Stimulated activated CD4-positive, alpha-beta T cell treated with anti-CD3 and anti-CD28 coated beads, TNF-alpha, amount 100 ng/mL, for 24 hours (primary cell): ENCODE measurements around the gene KIFC1.

ENCODE experiments used
- DNase-seq, 3 experiments: peaks; one replicate each; pipeline ENCODE4 v3.0.0-alpha.2; 2020; ENCODE audit warnings: low read depth in 3 of 3

The KIFC1 gene

GRCh38 chr6:33441457-33441856 is 49.8 kb downstream of the KIFC1 start:
- DNase-seq = no peak

- no peak for DNase-seq
These were observed 50.7 kb downstream of the KIFC1 start for GRCh38 chr6:33442283-33442682.

GRCh38 chr6:33443025-33443424 is 51.4 kb downstream of the KIFC1 start:
- no peak for DNase-seq

GRCh38 chr6:33443619-33444504 is 52.2 kb downstream of the KIFC1 start:
- no peak for DNase-seq

- no peak for DNase-seq
These were observed 53.5 kb downstream of the KIFC1 start for GRCh38 chr6:33445119-33445603.

- DNase-seq = no peak
These were observed 54.7 kb downstream of the KIFC1 start for GRCh38 chr6:33446356-33446755.

- no peak for DNase-seq
These were observed 58.8 kb downstream of the KIFC1 start for GRCh38 chr6:33450434-33450833.

GRCh38 chr6:33451606-33452005 is 60.0 kb downstream of the KIFC1 start:
- no peak for DNase-seq

- no peak for DNase-seq
These were observed 60.9 kb downstream of the KIFC1 start for GRCh38 chr6:33452496-33452895.

- DNase-seq = no peak
These were observed 61.9 kb downstream of the KIFC1 start for GRCh38 chr6:33453393-33454008.

GRCh38 chr6:33454009-33454946 is 62.7 kb downstream of the KIFC1 start, which contains the start of gene ZBTB9:
Gene ZBTB9 (plus strand): TSS chr6:33454576. CDS start chr6:33455101, 525 bp downstream.
- DNase-seq = peak; percentile 87 to 94 (median 90)

- DNase-seq = no peak
These were observed 63.4 kb downstream of the KIFC1 start for GRCh38 chr6:33455051-33455450.

- no peak for DNase-seq
These were observed 64.5 kb downstream of the KIFC1 start for GRCh38 chr6:33456156-33456555.

- no peak for DNase-seq
These were observed 67.1 kb downstream of the KIFC1 start for GRCh38 chr6:33458676-33459075.

- DNase-seq = no peak
These were observed 67.6 kb downstream of the KIFC1 start for GRCh38 chr6:33459226-33459625.
